ENCODE results near the gene NCAPG2. TPM values are rescaled to one million over a fixed set of nuclear protein-coding genes. Genes with fewer than 3 reads are reported as not detected.

The NCAPG2 gene, protein sequence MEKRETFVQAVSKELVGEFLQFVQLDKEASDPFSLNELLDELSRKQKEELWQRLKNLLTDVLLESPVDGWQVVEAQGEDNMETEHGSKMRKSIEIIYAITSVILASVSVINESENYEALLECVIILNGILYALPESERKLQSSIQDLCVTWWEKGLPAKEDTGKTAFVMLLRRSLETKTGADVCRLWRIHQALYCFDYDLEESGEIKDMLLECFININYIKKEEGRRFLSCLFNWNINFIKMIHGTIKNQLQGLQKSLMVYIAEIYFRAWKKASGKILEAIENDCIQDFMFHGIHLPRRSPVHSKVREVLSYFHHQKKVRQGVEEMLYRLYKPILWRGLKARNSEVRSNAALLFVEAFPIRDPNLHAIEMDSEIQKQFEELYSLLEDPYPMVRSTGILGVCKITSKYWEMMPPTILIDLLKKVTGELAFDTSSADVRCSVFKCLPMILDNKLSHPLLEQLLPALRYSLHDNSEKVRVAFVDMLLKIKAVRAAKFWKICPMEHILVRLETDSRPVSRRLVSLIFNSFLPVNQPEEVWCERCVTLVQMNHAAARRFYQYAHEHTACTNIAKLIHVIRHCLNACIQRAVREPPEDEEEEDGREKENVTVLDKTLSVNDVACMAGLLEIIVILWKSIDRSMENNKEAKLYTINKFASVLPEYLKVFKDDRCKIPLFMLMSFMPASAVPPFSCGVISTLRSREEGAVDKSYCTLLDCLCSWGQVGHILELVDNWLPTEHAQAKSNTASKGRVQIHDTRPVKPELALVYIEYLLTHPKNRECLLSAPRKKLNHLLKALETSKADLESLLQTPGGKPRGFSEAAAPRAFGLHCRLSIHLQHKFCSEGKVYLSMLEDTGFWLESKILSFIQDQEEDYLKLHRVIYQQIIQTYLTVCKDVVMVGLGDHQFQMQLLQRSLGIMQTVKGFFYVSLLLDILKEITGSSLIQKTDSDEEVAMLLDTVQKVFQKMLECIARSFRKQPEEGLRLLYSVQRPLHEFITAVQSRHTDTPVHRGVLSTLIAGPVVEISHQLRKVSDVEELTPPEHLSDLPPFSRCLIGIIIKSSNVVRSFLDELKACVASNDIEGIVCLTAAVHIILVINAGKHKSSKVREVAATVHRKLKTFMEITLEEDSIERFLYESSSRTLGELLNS
- total RNA-seq: 1 to 10 TPM; 6.7 to 8.3 (median 7.7) TPM

- Histone ChIP-seq H3K9me3 (no peaks in the 10 kb centered on the region), H3K27me3 (no peaks in the 10 kb centered on the region), H3K36me3 (no peaks in the 10 kb centered on the region), H3K27ac (peak within 1 kb of the TSS; percentile 18 to 88 (median 81)), H3K4me3 (replicated peaks in 1 of 3) (peak within 1 kb of the TSS; percentile 52 to 89 (median 68)), H3K4me1 (peaks cover 0 to 6% of the 10 kb centered on the region in 2 donors)
- 0 to 2% methylated on average over 19 to 32 of the region's 78 CpGs for WGBS, 2 donors
- intact Hi-C loops (cut with DNase I): loop anchor here (5.0 to 10.0 kb wide), 2 partner anchors 130 to 273 kb away; no protein-coding TSS in a partner anchor
- TF ChIP-seq CTCF (IDR thresholded peaks at IDR 0.05): peak in 3 of 6 experiments; percentile 37 to 63 (median 42)
- peak in 1 of 2 donors; percentile 96 for TF ChIP-seq POLR2A (IDR thresholded peaks at IDR 0.05)
- peak; percentile 99 for DNase-seq
These were observed at the start of gene NCAPG2 for GRCh38 chr7:158704524-158705233. NCAPG2 (minus strand) TSS chr7:158704804; CDS start chr7:158701899, 2,905 bp downstream.

- no peak overlapping the region for H3K4me3 ChIP-seq (replicated peaks in 1 of 3)
- no peak overlapping the region for H3K27ac ChIP-seq
- 95 to 98% methylated on average over 5 of the region's 5 CpGs for WGBS, 2 donors
- H3K27me3 ChIP-seq: no peaks in the 10 kb centered on the region
- peaks cover 4 to 5% of the 10 kb centered on the region in 2 donors for H3K4me1 ChIP-seq
- DNase-seq: no peak
- intact Hi-C loops (cut with DNase I): no loop called here
- TF ChIP-seq POLR2A (IDR thresholded peaks at IDR 0.05) (no peak), CTCF (IDR thresholded peaks at IDR 0.05) (no peak)
- no peaks in the 10 kb centered on the region for H3K9me3 ChIP-seq
- peaks cover 0 to 7% of the 10 kb centered on the region in 2 donors for H3K36me3 ChIP-seq
These were observed 49.3 kb upstream of the NCAPG2 start for GRCh38 chr7:158753900-158754299.

GRCh38 chr7:158751751-158752150 lies 47.1 kb upstream of the NCAPG2 start:
- peaks cover 4% of the 10 kb centered on the region in 2 donors for H3K4me1 ChIP-seq
- no peaks in the 10 kb centered on the region for H3K27me3 ChIP-seq
- WGBS, 2 donors: 81 to 89% methylated on average over 3 of the region's 3 CpGs
- no peaks in the 10 kb centered on the region for H3K9me3 ChIP-seq
- TF ChIP-seq POLR2A (IDR thresholded peaks at IDR 0.05) (no peak), CTCF (IDR thresholded peaks at IDR 0.05) (no peak)
- intact Hi-C loops (cut with DNase I): no loop called here
- no peak overlapping the region for H3K27ac ChIP-seq
- H3K4me3 ChIP-seq (replicated peaks in 1 of 3): no peak overlapping the region
- peaks cover 2 to 10% of the 10 kb centered on the region in 2 donors for H3K36me3 ChIP-seq
- no peak for DNase-seq

DNA sequence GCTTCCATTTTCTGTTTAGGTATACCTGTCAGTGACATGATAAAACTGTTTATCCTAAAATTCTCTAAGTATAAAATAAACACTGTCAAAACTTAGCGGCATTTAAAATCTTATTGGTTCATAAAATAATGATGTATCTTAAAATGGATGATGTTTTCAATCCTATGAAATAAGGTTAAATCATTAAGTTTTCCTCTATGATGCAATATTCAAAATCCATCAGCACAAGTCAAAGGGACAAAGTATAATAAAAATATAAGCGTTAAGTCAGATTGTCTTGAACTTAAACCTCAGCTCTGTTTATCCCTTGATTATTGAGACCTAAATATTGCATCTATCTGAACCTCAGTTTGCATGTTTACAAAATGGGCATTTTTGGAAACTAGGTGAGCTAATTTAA lies 46.6 kb upstream of the NCAPG2 start:
- no peak overlapping the region for H3K4me3 ChIP-seq (replicated peaks in 1 of 3)
- DNase-seq: no peak
- peaks cover 3 to 14% of the 10 kb centered on the region in 2 donors for H3K36me3 ChIP-seq
- TF ChIP-seq POLR2A (IDR thresholded peaks at IDR 0.05) (no peak), CTCF (IDR thresholded peaks at IDR 0.05) (no peak)
- H3K4me1 ChIP-seq: peaks cover 4% of the 10 kb centered on the region in 2 donors
- H3K9me3 ChIP-seq: no peaks in the 10 kb centered on the region
- H3K27ac ChIP-seq: no peak overlapping the region
- 94 to 97% methylated on average over 2 of the region's 2 CpGs for WGBS, 2 donors
- intact Hi-C loops (cut with DNase I): no loop called here
- no peaks in the 10 kb centered on the region for H3K27me3 ChIP-seq
